Gastroesophageal sphincter (tissue), 3 donors: Measurements from ENCODE around the gene IL10RA.

Experiments
- EP300 ChIP-seq: sonication (generic); formaldehyde crosslinking; IDR thresholded peaks from one replicate; pipeline ENCODE4 v1.6.1; 2017; ENCODE audit warnings: antibody characterized with exemption, mild to moderate bottlenecking
- POLR2A ChIP-seq, 2 donors: fragments of 450-650 bp; IDR thresholded peaks; one replicate each; pipeline ENCODE4 v1.6.1; 2017; ENCODE audit warnings: antibody characterized with exemption in 2 of 2, mild to moderate bottlenecking in 2 of 2, moderate library complexity in 1 of 2
- POLR2AphosphoS5 ChIP-seq: sonication (generic); formaldehyde crosslinking; IDR thresholded peaks from one replicate; pipeline ENCODE4 v1.6.1; 2017; ENCODE audit warnings: antibody characterized with exemption
- TF ChIP-seq, protein P1 (sequence below), 4 experiments: fragments of 200-600 bp in 2 of 4; fragments of 450-650 bp in 2 of 4; sonication (generic) in 1 of 4; IDR thresholded peaks; one replicate each; pipeline ENCODE4 v1.5.1; 2017 to 2019; ENCODE audit warnings: antibody characterized with exemption in 4 of 4, mild to moderate bottlenecking in 2 of 4, moderate library complexity in 2 of 4

DNA sequence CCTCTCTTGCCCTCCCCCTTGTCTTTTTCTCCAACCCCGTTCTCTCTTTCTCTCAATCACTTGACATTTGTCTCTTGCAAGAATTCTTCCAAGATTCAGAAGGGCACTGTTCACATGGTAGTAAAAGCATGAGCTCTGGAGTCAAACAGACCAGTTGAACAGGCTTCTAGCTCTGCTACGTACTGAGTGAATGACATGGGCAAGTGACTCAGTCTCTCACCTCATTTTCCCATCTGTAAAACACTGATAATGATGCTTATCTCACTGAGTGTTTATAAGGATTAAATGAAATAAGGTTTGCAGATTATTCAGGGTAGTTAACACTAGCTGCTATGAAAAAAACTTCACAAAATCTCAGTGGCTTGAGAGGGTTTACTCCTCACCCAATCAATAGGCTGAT is 5.9 kb upstream of the IL10RA start:
- TF ChIP-seq POLR2AphosphoS5 = no peak
- TF ChIP-seq, protein P1, sequence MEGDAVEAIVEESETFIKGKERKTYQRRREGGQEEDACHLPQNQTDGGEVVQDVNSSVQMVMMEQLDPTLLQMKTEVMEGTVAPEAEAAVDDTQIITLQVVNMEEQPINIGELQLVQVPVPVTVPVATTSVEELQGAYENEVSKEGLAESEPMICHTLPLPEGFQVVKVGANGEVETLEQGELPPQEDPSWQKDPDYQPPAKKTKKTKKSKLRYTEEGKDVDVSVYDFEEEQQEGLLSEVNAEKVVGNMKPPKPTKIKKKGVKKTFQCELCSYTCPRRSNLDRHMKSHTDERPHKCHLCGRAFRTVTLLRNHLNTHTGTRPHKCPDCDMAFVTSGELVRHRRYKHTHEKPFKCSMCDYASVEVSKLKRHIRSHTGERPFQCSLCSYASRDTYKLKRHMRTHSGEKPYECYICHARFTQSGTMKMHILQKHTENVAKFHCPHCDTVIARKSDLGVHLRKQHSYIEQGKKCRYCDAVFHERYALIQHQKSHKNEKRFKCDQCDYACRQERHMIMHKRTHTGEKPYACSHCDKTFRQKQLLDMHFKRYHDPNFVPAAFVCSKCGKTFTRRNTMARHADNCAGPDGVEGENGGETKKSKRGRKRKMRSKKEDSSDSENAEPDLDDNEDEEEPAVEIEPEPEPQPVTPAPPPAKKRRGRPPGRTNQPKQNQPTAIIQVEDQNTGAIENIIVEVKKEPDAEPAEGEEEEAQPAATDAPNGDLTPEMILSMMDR (IDR thresholded peaks at IDR 0.05) = no peak
- TF ChIP-seq POLR2A (IDR thresholded peaks at IDR 0.05) = no peak
- TF ChIP-seq EP300 = no peak
